Ovary (tissue), 9 donors: ENCODE data around the gene LKAAEAR1. TPM values are rescaled to one million over a fixed set of nuclear protein-coding genes. Genes with fewer than 3 reads are reported as not detected.
A peak's percentile ranks its signal among the peaks of the same experiment; 100 is the strongest.

Source experiments
- DNase-seq, 5 donors: peaks; one replicate each; pipeline ENCODE4 v3.0.0-alpha.2; 2019 to 2020
- H3K27ac ChIP-seq, 2 donors: fragments of 200-600 bp; one replicate each; pipeline versions ENCODE4 v1.5.1 to v1.8.0; 2019 to 2022
- H3K27me3 ChIP-seq: fragments of 200-600 bp; one replicate; pipeline ENCODE4 v1.8.0; 2022
- H3K36me3 ChIP-seq: fragments of 200-600 bp; sonication (generic); one replicate; pipeline ENCODE4 v1.5.1; 2019
- H3K4me1 ChIP-seq: one replicate; pipeline ENCODE4 v1.8.1; 2013; ENCODE audit warnings: mild to moderate bottlenecking, moderate library complexity; ENCODE audit not compliant: insufficient read depth
- H3K4me3 ChIP-seq: fragments of 200-600 bp; sonication (generic); one replicate; pipeline ENCODE4 v1.5.1; 2017
- H3K9me3 ChIP-seq, 2 donors: fragments of 200-600 bp in 1 of 2; sonication (generic) in 1 of 2; one replicate each; pipeline versions ENCODE4 v1.5.1 to v1.8.1; 2013 to 2019; ENCODE audit warnings: mild to moderate bottlenecking in 1 of 2, moderate library complexity in 1 of 2
- EP300 ChIP-seq: sonication (generic); formaldehyde crosslinking; IDR thresholded peaks from one replicate; pipeline ENCODE4 v1.6.1; 2017; ENCODE audit warnings: antibody characterized with exemption
- POLR2A ChIP-seq: fragments of 450-650 bp; IDR thresholded peaks from one replicate; pipeline ENCODE4 v1.6.1; 2017; ENCODE audit warnings: antibody characterized with exemption, mild to moderate bottlenecking, moderate library complexity
- WGBS, 3 donors: extraction: QIAGEN DNeasy Blood & Tissue Kit in 1 of 3; methylation state at CpG; one replicate each; pipeline versions ENCODE4 v1.1.5 to v1.1.7; 2013 to 2017; 5-methylcytosine and 5-hydroxymethylcytosine counted together
- intact Hi-C, 4 donors: fragments of 100-400 bp; cut with DNase I; formaldehyde crosslinking; loops; one replicate each; pipeline versions ENCODE4 v1.11.0 to v1.15.1; 2022 to 2023
- polyA plus RNA-seq, 2 donors: library from polyadenylated mRNA; stranded (reverse); fragments of 200-250 nt in 1 of 2; fragments of 350-450 nt in 1 of 2; fragmentation: Illumina TruSeq in 1 of 2; extraction: RNeasy Lipid Tissue Mini Kit (QIAGEN cat#74804) in 1 of 2; gene quantifications; one replicate each; pipeline ENCODE4 v1.2.3, GENCODE V29; 2013 to 2014
- total RNA-seq, 7 donors: library from RNA; depleted of rRNA in 2 of 7; stranded (reverse); fragments of >200 nt in 2 of 7; fragmentation: NEBNext Ultra II Directional in 3 of 7; extraction: Animal tissue kit (Norgen Biotek cat#: 25700) in 3 of 7; gene quantifications; one replicate each; pipeline versions ENCODE4 v1.1.0 to v1.2.4, GENCODE V29; 2016 to 2023
- TF ChIP-seq, protein P1 (sequence below), 3 donors: fragments of 450-650 bp in 2 of 3; fragments of 200-600 bp in 1 of 3; IDR thresholded peaks; one replicate each; pipeline versions ENCODE4 v1.5.1 to v1.8.0; 2016 to 2022; ENCODE audit warnings: antibody characterized with exemption in 3 of 3, mild to moderate bottlenecking in 1 of 3
- donor health status: DM: no; HTN: no; CAD: no; lungs with moderate emphysema.
- donor health status: DM: no; HTN: no; CAD: no.
- donor health status: Bipolar disorder and iron deficiency.
- donor health status: DM: yes; HTN: yes; CAD: no.
- donor health status: DM: no; HTN: no; CAD: no.
- donor health status: DM: yes; HTN: yes; CAD: no.

The LKAAEAR1 gene
- total and polyA plus RNA-seq, 9 donors: 10.5 TPM; not detected in 8

DNA sequence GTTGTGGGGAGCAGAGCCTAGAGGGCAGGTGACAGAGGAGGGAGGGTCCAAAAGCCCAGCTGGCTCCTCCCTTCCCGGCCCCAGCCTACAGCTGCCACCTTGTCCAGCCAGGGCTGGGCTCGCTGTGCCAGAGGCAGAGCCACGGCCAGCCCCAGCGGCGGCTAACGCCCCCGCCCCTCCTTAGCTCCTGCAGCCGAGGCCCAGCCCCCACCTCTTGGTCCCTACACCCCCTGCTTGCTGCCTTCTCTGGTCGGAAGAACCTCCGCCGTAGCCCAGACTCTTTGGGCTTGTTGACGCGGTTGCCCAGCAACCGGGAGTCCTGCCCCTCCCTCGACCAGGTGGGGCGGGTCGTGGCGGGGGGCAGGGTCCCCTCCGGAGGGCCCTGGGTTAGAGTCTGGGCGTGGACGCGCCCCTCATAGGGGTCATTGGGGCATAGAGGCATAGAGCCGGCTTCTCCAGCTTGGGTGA lies 521 bp upstream of the LKAAEAR1 start:
- Histone ChIP-seq H3K27me3 (no peaks in the 10 kb centered on the region), H3K4me1 (no peaks in the 10 kb centered on the region), H3K27ac (no peak overlapping the region), H3K9me3 (no peaks in the 10 kb centered on the region), H3K36me3 (no peaks in the 10 kb centered on the region), H3K4me3 (no peak overlapping the region)
- TF ChIP-seq, protein P1, sequence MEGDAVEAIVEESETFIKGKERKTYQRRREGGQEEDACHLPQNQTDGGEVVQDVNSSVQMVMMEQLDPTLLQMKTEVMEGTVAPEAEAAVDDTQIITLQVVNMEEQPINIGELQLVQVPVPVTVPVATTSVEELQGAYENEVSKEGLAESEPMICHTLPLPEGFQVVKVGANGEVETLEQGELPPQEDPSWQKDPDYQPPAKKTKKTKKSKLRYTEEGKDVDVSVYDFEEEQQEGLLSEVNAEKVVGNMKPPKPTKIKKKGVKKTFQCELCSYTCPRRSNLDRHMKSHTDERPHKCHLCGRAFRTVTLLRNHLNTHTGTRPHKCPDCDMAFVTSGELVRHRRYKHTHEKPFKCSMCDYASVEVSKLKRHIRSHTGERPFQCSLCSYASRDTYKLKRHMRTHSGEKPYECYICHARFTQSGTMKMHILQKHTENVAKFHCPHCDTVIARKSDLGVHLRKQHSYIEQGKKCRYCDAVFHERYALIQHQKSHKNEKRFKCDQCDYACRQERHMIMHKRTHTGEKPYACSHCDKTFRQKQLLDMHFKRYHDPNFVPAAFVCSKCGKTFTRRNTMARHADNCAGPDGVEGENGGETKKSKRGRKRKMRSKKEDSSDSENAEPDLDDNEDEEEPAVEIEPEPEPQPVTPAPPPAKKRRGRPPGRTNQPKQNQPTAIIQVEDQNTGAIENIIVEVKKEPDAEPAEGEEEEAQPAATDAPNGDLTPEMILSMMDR (IDR thresholded peaks at IDR 0.05): no peak
- no peak for TF ChIP-seq POLR2A
- no peak for TF ChIP-seq EP300
- DNase-seq: no peak
- WGBS, 3 donors: 7 to 10% (median 7%) methylated on average over 23 of the region's 23 CpGs
- intact Hi-C loops: no loop called here

DNA sequence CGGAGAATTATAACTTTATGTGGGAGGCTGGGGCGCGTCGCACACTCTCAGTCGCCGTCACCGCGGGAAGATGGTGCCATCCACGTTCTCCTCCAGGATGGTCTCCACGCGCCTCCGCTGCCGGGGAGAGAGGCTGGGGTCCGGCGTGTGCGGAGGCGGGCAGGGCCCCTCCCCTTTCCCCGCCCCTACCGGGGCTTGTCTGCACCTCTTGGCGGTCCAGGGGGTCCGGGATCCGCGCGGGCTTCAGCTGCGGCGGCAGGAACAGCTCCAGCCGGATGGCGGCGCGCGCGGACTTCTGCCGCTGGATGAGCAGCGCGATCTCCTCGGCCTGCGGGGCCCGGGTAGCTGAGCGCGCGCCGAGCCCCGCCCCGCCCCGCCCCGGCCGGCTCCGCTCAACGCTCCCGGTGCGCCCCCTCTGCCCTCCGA lies 807 bp downstream of the LKAAEAR1 start:
- H3K4me1 ChIP-seq: no peaks in the 10 kb centered on the region
- H3K4me3 ChIP-seq: peak overlapping the region; percentile 12
- no peaks in the 10 kb centered on the region for H3K36me3 ChIP-seq
- H3K27me3 ChIP-seq: no peaks in the 10 kb centered on the region
- WGBS, 3 donors: 0 to 1% (median 1%) methylated on average over 39 to 52 of the region's 52 CpGs
- intact Hi-C loops: no loop called here
- no peaks in the 10 kb centered on the region for H3K9me3 ChIP-seq
- H3K27ac ChIP-seq: no peak overlapping the region
- peak; percentile 39 to 78 (median 63) for DNase-seq
- TF ChIP-seq POLR2A (no peak), EP300 (no peak)
- TF ChIP-seq, protein P1 (IDR thresholded peaks at IDR 0.05): peak in 2 of 3 donors; percentile 27 to 49

DNA sequence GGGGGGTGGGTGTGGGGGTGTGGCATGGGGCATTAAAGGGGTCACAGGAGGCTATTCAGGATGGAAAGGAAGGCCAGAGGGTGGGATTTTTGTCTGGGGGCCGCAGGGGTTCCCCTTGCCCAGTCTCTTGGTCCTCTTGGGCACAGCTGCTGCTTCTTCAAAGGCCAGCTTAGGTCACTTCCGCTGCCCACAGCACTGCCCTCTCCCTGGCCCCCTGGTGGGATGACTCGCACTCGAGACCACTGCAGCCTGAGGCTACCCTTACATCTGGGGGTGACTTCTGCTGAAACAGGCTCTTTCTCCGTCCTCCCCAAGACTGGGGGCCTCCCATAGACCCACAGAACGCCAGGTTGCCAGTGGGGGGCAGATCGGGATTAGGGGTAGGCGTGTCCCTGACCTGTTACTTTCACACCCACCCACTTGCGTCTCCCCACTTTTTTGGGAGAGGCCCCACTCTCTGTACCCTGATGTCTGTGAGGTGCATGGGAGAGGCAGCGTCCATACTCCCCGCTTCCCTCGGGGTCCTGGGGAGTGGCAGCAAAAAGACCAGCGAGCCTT lies 1.3 kb downstream of the LKAAEAR1 start:
- no peak overlapping the region for H3K4me3 ChIP-seq
- H3K4me1 ChIP-seq: no peaks in the 10 kb centered on the region
- intact Hi-C loops: no loop called here
- WGBS, 3 donors: 18 to 22% (median 19%) methylated on average over 13 of the region's 13 CpGs
- no peak overlapping the region for H3K27ac ChIP-seq
- no peaks in the 10 kb centered on the region for H3K27me3 ChIP-seq
- no peak for TF ChIP-seq EP300
- TF ChIP-seq, protein P1 (IDR thresholded peaks at IDR 0.05): no peak
- no peak for DNase-seq
- H3K36me3 ChIP-seq: no peaks in the 10 kb centered on the region
- no peaks in the 10 kb centered on the region for H3K9me3 ChIP-seq

DNA sequence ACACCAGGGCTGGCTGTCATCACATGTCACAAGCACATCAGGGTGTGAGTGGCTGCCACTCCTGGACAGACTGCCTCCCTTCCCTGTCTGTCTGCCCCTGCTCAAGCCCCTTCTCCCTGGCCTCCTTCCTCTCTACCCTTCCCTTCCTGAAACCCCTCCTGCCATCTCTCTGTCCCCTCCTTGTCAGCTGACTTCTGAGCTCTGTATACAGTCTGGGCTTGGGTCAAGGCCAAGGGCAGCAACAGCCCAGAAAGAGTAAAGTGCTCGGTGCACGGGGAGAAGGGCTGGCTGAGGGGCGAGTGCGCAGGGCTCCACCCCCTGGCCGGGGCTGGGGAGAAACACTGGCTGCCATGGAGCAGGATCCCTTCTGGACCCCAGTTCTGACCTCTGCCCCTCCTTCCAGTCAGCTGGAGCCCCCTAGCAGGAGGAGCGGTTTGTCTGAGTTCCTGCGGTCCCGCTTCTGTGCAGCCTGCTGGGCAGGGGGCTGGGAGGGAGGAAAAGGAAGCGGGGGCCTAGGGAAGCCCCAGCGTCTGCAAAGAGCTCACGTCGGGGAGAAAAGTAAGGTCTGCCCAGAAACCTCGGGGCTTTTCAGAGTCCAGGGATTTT lies 2.0 kb downstream of the LKAAEAR1 start:
- H3K27me3 ChIP-seq: no peaks in the 10 kb centered on the region
- no peak overlapping the region for H3K27ac ChIP-seq
- no peaks in the 10 kb centered on the region for H3K4me1 ChIP-seq
- TF ChIP-seq POLR2A: no peak
- TF ChIP-seq, protein P1 (IDR thresholded peaks at IDR 0.05): no peak
- no peak for TF ChIP-seq EP300
- DNase-seq: no peak
- intact Hi-C loops: no loop called here
- H3K4me3 ChIP-seq: no peak overlapping the region
- H3K9me3 ChIP-seq: no peaks in the 10 kb centered on the region
- WGBS, 3 donors: 16 to 25% (median 22%) methylated on average over 13 of the region's 13 CpGs
- no peaks in the 10 kb centered on the region for H3K36me3 ChIP-seq
